SK-N-MC (cell line): Measurements from ENCODE around the gene SNF8.

Experiments used
- EZH2 ChIP-seq: fragments of 200-600 bp; sonication (generic); IDR thresholded peaks from one replicate; pipeline ENCODE4 v1.6.1; 2017; ENCODE audit warnings: antibody characterized with exemption
- FOXP2 ChIP-seq: optimal IDR thresholded peaks from 2 replicates; pipeline ENCODE3; 2011; ENCODE audit warnings: mild to moderate bottlenecking, moderate library complexity; ENCODE audit not compliant: insufficient read depth; ENCODE audit errors: extremely low read length, control extremely low read depth
- POLR2AphosphoS5 ChIP-seq: IDR thresholded peaks from 2 replicates; pipeline ENCODE4 v1.6.1; 2012; ENCODE audit warnings: mild to moderate bottlenecking, low read depth, low read length, borderline replicate concordance

DNA sequence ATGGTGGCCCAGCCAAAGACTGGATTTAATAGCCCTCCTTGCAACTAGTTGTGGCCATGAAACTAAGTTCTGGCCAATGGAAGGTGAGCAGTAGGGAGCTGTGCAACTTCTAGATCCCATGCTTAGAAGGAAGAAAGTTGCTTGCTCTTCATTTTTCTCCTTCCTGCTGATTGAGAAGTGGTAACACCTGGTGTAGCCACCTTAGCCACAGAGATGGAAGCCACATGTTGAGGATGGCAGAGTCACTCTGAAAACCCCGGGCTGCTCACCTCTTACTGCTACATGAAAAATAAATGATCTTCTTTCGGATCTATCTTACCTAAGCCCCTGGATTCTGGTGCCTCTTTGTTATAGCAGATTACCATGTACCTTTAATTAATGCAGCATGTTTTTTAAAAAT lies 62.4 kb downstream of the SNF8 start:
- TF ChIP-seq POLR2AphosphoS5 (no peak), EZH2 (no peak), FOXP2 (no peak)
